GM21825 (cell line): ENCODE data around the gene LCE2D.
"Not testable (repeated sequence)": the region's sequence is repeated elsewhere in the genome, so short reads cannot be mapped to it uniquely, and the experiment has no call there.

ENCODE experiments used
- ATAC-seq: cut with Tn5 transposase; IDR thresholded peaks from one replicate; pipeline ENCODE4 v1.9.1; 2021; ENCODE audit warnings: mild to moderate bottlenecking, moderate library complexity; ENCODE audit not compliant: unreplicated experiment

The LCE2D gene, protein sequence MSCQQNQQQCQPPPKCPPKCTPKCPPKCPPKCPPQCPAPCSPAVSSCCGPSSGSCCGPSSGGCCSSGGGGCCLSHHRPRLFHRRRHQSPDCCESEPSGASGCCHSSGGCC

GRCh38 chr1:152663098-152663497 lies at the start of gene LCE2D:
TSS of gene LCE2D (plus strand) at chr1:152663380. CDS start at chr1:152664106, 726 bp downstream.
- no peak for ATAC-seq

DNA sequence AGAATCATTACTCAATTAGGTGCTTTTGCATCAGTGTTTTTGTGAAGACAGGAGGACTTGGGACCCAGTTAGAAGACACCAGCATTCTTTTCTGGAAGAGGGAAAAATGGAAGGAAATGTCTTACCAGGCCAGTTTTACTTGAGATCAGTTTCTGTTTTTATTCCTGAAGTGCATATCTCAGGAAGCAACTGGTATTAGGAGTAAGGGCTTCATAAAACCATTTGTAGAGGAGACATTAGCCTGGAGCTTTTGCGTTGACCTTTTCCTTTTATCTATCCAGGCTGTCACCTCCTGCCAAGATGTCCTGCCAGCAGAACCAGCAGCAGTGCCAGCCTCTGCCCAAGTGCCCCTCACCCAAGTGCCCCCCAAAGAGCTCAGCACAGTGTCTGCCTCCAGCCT lies 49.7 kb upstream of the LCE2D start, which contains the start of gene LCE3B:
LCE3B (plus strand) TSS at position 301 of the 400 bp plus-strand sequence; CDS start at position 301, 0 bp downstream.
- no peak for ATAC-seq

DNA sequence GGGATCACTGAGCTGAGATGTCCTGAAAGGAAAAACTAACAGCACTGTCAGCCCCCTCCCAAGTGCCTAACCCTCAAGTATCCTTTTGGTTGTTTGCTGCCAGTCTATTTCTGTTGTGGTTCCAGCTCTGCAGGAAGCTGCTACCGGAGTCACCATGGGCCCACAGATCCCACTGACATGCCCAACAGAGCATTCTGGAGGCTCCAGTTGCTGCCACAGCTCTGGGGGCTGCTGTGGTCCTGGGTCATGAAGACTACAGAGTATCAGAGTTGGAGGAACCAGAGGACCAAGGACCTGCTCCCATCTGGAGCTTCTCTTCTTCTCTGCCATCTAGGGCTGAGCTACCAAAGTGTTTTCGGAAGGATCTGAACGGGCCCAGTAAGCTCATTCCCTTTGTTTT lies 41.2 kb upstream of the LCE2D start:
- ATAC-seq: no peak

- no peak for ATAC-seq
Measured at GRCh38 chr1:152622803-152623202, 40.4 kb upstream of the LCE2D start, which contains the start of gene LCE3A. TSS of gene LCE3A (minus strand) at chr1:152623103. CDS start at chr1:152623103, 0 bp downstream.

DNA sequence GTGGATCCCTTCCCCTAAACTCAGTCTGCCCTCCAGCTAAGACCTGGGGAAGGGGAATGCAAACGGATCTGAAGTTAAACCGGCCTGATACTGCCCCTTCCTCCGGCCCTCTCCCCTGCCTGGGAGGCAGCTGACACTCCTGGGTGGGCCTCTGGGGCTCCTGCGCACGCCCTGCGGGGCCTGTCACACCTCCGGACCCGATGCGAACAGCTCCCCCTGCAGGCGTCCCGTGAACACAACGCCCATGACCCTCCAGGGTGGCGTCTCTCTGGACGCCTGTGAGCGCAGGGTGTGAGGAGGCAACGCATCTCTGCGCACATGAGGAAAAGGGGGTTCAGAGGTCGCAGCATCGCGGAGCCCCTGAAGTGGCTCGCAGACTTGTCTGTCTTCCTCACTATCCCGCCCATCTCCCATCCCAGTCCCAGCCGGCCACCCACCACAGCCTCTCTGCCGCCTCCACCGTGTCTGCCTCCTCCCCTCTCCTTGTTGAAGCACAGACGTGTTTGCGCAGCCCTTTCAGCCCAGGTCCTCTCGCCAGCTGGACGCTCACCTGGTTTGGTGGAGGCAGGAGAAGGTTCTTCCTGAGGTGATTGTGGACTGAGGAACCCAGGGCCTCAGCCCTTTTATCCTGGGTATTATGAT lies 39.9 kb upstream of the LCE2D start:
- ATAC-seq: no peak

GRCh38 chr1:152626744-152627143 lies 36.4 kb upstream of the LCE2D start:
- ATAC-seq: no peak

DNA sequence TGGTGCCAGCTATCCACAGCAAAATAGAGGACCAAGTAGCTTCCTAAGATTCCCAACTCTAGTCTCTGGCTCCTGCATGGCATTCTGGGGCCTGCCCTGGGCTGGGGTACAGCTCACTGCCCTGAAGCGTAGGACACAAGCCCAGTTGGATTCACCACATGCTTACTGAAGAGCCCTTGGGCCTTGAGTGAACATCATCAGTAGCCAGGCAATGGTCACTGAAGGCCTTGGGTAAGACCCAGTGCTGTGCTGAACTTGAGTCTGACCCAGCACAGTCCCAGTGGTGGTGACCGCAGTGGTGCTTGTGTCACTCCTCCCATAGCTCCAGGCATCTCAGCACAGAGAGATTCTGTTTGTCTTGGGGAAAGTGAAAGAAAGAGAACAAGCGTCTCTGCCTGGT lies 32.6 kb upstream of the LCE2D start:
- no peak for ATAC-seq

DNA sequence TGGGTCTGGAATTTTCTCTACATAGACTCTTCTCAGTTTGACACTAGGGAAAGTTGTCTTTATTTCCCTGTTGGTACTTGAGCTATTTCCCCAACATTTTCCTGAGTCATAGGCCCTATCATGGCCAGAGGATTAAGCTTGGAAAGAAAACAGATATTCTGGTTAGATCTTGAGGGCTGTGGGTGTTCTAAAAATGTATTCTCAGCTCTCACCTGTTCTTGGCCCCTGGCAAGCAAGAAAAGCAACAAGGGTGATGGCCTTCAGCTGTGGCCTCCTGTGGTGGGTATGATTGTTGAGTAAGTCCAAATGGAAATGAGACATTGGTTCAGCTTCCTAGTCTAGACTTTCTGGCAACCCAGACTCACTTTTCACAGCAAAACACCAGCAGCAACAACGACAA lies 22.8 kb upstream of the LCE2D start:
- ATAC-seq: no peak

- no peak for ATAC-seq
Measured at GRCh38 chr1:152643945-152644344, 19.2 kb upstream of the LCE2D start.

- ATAC-seq: no peak
Measured at GRCh38 chr1:152645146-152645545, 18.0 kb upstream of the LCE2D start.

- ATAC-seq: no peak
Measured at GRCh38 chr1:152646656-152647055, 16.5 kb upstream of the LCE2D start.

DNA sequence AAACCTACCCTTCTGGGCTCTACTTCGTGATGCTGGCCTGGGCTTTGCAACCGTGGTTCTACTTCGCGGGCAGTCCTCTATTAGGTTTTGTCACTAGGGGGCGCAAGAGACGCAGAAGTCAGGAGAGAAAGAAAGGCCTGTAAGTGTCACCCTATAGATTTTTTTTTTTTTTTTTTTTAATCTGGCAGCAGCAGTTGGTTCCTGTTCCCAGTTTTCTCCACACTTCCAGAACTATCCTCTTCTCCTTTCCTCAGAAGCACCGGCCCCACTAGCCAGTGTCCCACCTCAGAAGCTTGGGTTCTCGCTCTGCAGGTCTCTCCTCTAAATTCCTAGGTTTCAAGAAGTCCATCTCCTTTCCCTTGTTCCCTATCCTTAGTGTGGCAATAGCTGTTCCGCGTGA lies 9.1 kb upstream of the LCE2D start:
- ATAC-seq: no peak

GRCh38 chr1:152656459-152656858 lies 6.7 kb upstream of the LCE2D start:
- ATAC-seq: no peak

DNA sequence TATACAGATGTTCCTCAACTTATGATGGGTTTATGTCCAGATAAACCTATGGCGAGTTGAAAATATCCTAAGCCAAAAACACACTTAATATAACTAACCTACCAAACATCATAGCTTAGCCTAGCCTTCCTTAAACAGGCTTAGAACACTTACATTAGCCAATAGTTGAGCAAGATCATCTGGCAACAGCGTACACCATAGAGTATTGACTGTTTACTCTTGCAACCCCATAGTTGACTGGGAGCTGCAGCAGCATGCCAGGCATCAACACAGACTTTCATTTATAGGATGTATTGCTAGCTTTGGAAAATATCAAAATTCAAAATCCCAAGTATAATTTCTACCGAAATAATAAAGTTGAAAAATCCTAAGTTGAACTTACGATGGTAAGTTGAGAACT lies 5.5 kb upstream of the LCE2D start:
- ATAC-seq: no peak

DNA sequence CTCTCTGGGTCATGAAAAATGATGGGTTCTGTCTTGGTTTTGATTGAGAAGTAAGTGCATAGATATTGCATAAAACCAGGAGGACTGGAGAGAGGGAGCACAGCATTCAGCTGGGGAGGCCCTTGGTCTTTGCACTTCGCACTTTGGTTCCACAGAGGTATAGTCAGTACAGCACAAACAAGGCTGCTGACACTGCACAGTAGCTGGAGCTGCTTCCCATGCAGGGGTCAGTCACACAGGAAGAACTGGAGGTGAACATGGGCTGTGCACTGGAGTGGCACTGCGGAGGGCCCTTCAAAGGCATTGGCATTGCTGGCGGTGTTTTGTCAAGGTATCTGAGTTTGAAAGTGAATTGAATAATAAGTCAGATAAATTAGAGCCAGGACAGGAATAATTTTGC lies 4.5 kb upstream of the LCE2D start:
- ATAC-seq: no peak

DNA sequence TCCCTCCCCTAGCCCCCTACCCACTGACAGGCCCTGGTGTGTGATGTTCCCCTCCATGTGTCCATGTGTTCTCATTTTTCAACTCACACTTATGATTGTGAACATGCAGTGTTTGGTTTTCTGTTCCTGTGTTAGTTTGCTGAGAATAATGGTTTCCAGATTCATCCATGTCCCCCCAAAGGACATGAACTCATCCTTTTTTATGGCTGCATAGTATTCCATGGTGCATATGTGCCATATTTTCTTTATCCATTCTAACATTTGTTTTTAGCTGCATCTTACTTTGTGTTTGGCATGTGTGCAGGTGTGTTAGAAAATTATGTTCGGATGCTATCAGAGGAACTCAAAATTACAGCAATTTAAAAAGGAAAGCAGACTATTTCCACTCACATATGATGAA lies 3.0 kb downstream of the LCE2D start:
- ATAC-seq: not testable (repeated sequence)

DNA sequence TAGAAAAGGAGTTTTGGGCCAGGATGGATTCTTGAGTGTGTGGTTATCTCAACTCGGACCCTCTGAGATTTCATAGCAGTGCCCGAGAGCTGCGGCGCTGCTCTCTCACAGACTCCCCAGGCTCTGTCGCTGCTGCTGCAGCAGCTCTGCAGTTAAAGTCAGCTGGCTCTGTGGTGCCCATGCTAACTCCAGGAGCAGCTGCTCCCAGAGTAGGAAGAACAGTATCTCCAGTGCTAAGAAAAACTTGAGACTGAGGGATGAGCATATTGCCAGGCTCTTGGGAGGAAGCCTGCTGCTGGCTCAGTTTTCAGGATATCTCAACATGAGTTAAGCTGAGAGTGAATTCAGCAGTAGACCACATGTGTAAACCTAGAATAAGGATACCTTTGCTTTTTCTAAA lies 4.5 kb downstream of the LCE2D start:
- ATAC-seq: no peak

GRCh38 chr1:152673016-152673415 lies 9.8 kb downstream of the LCE2D start:
- no peak for ATAC-seq

DNA sequence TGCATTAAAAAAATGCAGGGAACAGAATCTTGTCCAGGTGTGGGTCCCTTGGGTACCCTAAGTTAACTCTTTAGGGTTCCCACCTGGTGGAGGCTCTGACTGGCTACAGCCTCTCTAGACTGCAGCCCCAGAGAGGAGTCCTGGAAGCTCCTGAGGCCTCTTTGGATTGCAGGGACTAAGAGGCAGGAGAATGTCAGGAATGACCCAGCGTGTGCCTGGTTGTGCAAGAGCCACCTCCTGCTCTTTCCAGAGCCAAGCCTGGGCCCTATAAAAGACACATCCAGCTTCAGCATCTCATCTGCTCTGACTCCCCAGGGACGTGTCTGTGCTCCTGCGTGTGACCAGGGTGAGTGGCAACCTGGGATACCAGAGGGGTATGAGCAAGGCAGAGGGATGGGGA lies 11.8 kb downstream of the LCE2D start, which contains the start of gene LCE2C:
LCE2C (plus strand) TSS at position 297 of the 400 bp plus-strand sequence. CDS start 737 bp downstream, outside the sequence.
- not testable (repeated sequence) for ATAC-seq

DNA sequence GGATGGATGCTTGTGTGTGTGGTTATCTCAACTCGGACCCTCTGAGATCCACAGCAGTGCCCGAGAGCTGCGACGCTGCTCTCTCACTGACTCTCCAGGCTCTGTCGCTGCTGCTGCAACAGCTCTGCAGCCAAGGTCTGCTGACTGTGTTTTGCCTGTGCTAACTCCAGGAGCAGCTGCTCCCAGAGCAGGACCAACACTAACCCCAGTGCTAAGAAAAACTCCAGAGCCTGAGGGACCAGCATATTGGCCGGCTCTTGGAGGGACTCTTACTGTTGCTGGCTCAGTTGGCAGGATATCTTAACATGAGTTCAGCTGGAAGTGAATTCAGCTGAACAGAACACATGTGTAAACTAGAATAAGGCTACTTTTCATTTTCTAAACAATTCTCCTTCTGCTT lies 16.3 kb downstream of the LCE2D start:
- ATAC-seq: no peak

DNA sequence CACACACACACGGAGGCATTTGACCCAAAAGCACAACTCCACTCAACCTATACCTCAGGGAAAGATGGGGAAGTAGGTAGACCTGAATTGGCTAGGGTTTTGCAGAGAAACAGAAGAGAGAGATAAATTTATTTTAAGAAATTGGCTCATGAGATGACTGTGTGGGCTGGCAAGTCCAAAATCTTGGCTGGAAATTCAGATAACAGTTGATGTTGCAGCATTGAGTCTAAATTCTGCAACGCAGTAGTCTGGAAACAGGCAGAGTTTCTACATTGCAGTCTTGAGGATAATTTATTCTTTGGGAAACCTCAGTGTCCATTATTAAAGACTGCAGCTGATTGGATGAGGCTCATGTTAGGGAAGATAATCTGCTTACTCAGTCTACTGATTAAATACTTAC lies 18.4 kb downstream of the LCE2D start:
- no peak for ATAC-seq

DNA sequence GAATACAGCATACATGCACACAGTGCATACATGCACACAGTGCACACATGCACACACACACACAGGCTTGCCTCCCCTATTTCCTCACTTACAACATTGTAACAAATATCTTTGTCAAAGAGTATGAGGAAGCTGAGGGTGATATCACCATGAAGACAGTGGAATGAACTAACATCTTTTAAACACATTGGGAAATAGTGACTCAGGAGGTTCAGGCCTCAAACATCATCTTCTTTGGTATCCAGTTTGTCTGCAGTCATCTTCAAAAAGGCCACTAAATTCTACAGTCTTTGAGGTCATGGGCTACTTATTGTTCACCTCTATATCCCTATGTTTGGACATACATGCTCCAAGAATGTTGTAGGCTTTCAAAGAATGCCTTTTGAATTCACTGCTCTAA lies 20.7 kb downstream of the LCE2D start:
- no peak for ATAC-seq

- not testable (repeated sequence) for ATAC-seq
Measured at GRCh38 chr1:152685823-152686222, 22.6 kb downstream of the LCE2D start, which contains the start of gene LCE2B. TSS of gene LCE2B (plus strand) at chr1:152686123. CDS start at chr1:152686844, 721 bp downstream.
